ENCODE results near the gene BMPR1A.

BMPR1A gene

DNA sequence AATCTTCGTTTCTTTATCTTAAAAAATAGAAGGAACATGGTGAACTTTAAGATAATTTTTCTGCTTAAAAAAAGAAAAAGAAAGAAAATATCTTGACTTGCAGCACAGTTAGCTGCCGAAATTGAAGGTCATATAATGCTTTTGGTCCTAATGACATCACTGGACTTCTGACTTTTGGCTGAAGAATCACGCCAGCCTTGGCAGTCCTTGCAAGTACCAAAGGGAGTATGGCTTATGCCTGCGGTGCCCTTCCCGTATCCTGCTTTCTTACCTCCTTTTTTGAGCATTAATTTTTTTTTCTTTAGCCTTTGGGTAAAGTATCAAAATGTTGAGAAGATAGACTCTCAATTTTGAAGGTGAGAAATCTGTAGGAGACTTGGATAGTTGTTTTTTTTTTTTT is 7.0 kb downstream of the BMPR1A start:
- no peak for DNase-seq (ENCODE audit: low read depth in 2 of 2, low spot score in 1 of 2)

DNA sequence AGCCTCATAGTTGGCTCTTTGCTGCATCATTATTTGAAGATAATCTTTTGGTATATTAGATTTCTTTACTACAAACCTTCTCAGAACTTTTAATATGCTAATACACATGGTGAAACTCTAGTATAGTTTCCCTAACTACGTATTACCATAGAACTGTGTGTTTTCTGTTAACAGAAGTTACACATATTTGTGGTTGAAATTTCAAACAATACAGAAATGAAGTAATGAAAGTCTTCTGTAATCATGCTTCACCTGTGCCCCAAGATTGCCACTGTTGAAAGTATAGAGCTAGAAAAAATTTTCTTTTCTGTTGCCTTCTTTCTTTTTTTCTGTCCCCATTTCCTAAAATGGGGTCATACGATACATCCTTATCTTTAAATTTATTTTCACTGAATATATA is 9.1 kb downstream of the BMPR1A start:
- no peak for DNase-seq (ENCODE audit: low read depth in 2 of 2, low spot score in 1 of 2)

DNA sequence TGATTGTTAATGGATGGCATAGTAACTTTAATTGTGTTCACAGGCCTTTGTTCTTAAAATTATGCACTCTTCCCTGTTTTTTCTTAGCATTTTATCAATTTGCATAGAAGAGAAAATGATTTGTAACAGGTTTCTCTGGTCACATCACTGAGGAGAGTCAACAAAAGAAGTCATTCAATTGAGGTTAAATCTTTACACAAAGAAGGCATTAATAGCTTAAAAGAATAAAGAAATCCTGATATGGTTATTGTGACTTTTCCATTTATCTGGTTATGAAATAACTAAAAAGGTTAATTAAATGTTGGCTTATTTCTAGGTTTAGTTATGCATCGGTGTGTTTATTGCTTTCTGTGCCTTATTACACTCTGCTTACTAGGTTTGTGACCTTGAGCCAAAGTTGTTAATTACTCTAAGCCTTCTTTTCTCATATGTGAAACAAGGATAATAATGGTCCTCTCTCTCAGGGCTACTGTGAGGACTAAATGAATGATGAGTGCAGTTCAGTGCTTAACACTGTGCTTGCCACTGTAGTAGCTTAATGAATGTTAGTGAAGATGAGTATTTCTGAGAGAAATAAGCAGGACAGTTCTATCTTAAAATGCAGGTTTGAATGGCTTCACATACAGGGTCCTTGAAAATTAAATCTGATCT is 12.1 kb downstream of the BMPR1A start:
- no peak for DNase-seq (ENCODE audit: low read depth in 2 of 2, low spot score in 1 of 2)

DNA sequence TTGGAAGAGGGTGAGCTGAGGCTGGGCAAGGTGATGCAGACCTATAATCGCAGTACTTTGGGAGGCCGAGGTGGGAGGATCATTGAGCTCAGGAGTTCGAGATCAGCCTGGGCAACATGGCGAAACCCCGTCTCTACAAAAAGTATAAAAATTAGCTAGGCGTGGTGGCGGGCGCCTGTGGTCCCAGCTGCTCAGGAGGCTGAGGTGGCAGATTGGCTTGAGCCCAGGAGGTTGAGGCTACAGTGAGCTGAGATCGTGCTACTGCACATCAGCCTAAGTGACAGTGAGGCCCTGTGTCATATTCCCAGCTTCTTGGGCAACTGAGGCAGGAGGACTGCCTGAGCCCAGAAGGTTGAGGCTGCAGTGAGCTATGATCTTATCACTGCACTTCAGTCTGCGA is 13.6 kb downstream of the BMPR1A start:
- DNase-seq (ENCODE audit: low read depth in 2 of 2, low spot score in 1 of 2), result no peak

DNA sequence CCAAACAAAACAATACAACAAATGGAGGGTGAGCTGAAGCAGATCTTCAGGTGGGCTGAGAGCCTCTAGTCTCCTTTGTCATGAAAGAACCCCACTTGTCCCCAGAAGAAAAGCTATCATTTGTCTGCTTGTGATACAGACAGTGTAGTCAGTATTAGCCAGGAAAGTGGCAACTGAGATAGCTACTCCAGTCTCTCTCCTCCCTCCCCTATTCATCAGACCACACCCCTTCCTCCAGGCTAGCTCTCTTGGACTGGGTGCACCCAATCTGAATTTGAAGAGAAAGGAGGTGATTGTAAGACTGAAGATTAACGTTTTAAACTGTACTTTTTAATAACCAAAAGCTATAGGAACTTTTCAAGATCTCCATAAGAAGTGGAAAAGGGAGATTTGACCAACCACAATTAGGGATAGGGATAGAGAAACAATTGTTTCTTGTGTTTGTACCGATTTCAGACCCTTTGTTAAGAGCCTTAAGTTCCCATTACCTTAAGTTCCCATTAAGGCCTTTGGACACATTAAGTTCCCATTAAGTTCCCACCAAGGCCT is 14.1 kb downstream of the BMPR1A start:
- DNase-seq (ENCODE audit: low read depth in 2 of 2, low spot score in 1 of 2), result no peak

DNA sequence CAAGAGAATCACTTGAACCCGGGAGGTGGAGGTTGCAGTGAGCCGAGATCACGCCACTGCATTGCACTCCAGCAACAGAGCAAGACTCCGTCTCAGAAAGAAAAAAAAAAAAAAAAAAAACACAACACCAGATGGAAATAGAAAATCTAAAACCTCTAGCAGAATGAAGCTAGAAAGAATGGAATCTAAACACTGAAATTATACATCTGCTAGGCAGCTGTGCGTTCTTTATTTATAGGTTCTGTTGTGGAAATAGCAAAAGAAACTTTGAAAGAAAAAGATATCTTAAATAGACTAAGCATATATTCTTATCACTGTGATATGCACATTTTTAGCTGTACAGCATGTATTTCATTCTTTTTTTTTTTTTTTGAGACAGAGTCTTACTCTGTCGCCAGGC is 17.1 kb downstream of the BMPR1A start:
- DNase-seq (ENCODE audit: low read depth in 2 of 2, low spot score in 1 of 2), result no peak

DNA sequence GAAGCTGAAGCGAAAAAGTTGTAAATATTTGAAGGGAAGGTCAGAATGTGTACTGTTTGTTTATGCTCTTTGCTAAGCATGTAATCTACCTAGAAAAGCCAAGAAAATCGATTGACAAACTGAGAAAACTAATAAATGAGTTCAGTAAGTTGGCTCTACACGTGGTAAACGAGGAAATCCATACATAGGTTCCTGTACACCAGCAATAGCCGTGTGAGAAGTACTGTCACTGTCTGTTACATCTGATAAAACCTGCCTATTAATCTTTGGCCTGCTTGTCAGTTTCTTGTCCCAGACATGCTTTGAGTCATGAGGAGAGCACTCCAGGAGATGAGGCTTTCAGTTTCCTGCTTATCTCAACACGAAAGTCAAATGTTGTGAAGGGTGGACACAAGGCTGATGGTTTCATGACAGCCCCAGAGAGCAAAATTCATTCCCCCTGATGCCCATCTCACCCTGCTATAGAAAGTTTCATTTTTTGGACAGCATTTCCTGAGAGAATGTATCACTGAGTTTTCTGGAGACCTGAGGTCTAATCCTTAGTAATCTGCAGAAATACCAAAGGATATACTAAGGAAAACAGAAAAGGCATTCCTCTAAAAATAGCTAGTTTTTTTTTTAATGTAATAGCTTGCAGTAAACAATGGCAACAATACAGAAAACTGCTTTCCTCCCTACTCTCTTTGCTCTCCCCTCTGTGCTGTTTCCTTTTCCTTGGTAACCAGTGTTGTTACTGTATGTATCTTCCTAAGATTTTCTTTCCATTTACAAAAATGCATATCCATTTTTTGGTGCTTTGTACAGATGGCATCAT is 18.8 kb downstream of the BMPR1A start:
- DNase-seq (ENCODE audit: low read depth in 2 of 2, low spot score in 1 of 2), result no peak

DNA sequence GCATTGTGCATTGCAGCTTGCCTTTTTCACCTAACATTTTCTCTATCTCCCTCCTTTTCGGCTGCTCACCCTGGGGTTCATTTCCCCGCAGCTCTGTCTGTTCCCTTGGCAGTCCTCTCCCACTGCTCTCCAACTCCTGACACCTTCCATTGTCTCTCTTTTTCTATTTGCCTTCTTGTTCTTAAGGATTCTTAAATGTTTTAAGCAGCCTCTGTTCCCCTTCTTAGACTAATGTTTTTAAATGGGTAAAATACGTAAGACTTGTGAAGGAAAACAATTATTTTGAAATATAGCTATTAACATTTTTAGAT is 19.4 kb downstream of the BMPR1A start:
- no peak for DNase-seq (ENCODE audit: low read depth in 2 of 2, low spot score in 1 of 2)

DNA sequence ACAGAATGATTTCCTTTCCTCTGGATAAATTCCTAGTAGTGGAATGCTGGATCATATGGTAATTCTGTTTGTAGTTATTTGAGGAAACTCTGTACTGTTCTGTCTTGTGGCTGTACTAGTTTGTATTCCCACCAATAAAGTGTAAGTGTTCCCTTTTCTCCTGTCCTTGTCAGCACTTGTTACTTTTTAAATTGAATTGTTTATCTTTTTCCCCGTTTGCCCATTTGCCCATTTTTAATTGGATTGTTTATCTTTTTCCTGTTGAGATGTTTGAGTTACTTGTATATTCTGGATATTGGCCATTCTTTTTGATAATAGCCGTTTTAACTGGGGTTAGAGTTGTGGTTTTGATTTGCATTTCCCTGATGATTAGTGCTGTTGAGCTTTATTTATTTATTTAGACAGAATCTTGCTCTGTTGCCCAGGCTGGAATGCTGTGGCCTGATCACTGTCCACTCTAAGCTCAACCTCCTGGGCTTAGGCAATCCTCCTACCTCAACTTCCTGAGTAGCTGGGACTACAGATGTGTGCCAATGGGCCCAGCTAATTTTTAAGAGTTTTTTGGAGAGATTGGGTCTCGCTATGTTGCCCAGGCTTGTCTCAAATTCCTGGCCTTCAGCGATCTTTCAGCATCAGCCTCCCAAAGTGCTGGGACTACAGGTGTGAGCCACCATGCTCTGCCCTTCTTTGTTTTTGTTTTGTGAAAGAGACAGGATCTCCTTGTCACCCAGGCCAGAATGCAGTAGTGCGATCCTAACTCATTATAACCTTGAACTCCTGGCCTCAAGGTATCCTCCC is 23.0 kb downstream of the BMPR1A start:
- DNase-seq (ENCODE audit: low read depth in 2 of 2, low spot score in 1 of 2), result no peak

DNA sequence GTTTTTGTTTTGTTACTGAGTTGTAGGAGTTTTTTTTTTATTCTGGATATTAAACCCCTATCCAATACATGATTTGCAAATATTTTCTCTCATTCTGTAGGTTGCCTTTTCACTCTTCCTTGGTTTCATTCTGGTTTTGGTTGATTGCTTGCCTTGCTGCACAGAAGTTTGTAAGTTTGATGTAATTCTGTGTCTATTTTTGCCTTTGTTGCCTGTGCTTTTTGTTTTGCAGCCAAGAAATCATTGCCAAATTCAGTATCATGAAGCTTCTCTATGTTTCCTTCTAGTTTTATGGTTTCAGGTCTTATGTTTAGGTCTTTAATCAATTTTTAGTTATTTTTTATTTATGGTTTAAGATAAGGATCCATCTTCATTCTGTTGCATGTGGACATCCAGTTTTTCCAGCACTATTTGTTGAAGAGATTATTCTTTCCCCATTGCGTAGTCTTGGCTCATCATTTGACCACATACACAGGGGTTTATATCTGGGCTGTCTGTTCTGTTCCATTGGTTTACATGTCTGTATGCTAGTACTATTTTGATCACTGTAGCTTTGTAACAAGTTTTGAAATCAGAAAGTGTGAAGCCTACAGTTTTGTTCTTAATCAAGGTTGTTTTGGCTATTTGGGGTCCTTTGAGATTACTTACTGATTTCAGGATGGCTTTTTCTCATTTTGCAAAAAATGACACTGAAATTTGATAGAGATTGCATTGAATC is 26.4 kb downstream of the BMPR1A start:
- DNase-seq (ENCODE audit: low read depth in 2 of 2, low spot score in 1 of 2), result no peak

DNA sequence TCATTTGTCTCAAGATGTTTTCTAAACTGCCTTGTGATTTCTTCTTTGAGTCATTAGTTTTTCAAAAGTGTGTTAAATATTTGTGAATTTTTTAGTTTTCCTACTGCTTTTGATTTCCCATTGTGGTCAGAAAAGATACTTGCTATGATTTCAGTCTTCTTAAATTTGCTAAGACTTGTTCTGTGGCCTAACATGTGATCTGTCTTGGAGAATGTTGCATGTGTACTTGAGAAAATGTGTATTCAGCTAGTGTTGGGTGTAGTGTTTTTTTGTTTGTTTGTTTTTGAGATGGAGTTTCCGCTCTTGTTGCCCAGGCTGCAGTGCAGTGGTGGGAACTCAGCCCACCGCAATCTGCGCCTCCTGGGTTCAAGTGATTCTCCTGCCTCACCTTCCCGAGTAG is 28.6 kb downstream of the BMPR1A start:
- DNase-seq (ENCODE audit: low read depth in 2 of 2, low spot score in 1 of 2), result no peak

DNA sequence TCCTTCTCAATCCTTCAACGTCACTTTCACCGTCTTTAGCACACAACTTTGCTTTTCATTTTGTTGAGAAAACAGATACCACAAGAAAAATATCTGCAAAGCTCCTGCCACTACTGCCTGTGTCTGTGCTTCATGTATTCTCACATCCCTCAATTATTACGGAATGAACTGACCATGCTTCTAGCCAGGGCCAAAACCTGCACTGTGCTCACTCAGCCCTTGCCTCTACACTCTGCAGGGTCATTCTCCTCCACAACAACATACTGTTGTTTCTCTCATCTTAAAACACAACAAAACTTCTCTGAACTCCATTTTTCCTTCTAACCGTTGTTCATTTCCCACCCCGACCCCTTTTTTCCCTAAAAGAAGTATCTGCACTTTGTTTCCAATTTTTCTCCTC is 29.5 kb downstream of the BMPR1A start:
- DNase-seq (ENCODE audit: low read depth in 2 of 2, low spot score in 1 of 2), result no peak

DNA sequence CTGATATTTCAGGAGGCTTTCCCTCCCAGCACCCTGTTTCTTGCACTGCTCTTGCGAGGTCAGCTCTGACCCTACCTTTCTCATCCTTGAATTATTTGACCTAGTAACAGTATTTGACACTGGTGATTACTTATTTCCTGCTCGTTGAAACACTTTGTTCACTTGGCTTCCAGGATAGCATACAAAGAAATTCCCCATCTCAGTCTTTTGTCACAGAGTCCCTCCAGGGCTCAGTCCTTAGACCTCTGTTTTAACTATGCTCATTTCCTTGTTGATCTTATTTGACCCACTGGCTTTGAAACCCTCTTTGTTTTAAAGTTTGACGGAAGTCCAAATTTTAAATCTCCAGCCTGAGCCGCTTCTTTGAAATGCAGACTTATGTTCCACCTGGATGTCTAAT is 29.9 kb downstream of the BMPR1A start:
- DNase-seq (ENCODE audit: low read depth in 2 of 2, low spot score in 1 of 2), result no peak

DNA sequence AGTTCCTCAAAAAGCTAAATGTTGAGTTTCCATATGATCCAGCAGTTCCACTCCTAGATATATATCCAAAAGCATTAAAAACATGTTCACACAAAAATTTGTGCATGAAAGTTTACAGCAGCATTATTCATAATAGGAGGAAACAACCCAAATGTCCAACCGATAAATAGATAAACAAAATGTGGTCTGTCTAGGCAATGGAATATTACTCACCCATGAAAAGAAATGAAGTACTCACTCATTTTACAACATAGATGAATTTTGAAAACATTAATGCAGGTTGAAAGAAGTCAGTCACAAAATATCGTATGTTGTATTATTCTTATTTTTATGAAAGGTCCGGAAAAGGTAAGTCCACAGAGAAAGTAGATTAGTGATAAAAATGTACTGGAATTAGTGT is 34.0 kb downstream of the BMPR1A start:
- no peak for DNase-seq (ENCODE audit: low read depth in 2 of 2, low spot score in 1 of 2)

DNA sequence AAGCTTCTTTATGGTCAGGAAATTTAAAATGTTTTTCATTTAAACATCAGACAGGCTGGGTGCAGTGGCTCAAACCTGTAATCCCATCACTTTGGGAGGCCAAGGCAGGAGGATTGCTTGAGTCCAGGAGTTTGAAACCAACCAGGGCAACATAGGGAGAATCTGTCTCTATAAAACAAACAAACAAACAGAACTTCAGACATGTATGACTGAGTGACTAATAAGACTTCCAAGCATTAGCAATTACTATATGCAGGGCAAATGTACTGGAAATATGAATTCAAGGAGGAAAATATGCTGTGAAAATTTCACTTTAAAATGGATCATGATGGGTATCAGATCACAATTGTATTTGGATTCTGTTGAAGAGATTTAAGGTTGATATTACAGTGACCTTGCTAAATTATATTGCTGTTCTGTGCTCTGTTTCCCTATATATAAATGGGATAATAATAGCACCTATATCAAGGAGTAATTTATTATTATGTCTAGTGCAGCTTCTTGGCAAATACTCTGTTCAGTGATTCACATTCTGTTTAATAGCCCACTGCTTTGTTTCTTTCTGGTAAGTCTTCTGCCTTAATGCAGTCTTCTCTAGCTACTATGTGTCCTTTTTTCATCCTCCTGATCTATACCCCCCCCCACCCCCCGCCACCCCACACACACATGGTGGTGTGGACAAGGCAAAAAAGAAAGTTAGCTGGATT is 36.2 kb downstream of the BMPR1A start:
- no peak for DNase-seq (ENCODE audit: low read depth in 2 of 2, low spot score in 1 of 2)

DNA sequence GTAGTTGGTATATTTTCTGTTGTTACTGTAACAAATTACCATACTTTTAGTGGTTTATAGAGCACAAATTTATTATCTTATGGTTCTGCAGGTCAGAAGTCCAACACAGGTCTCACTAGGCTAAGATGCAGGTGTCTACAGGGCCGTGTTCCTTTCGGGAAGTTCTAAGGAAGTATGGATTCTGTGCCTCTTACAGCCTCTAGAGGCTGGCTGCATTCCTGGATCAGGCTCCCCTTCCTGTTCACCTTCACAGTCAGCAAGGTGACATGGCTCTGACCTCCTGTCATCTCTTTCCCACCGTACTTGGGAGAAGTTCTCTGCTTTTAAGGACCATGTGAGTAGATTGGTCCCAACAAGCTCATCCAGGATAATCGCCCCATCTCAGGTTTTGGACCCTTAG is 37.3 kb downstream of the BMPR1A start:
- DNase-seq (ENCODE audit: low read depth in 2 of 2, low spot score in 1 of 2), result no peak

DNA sequence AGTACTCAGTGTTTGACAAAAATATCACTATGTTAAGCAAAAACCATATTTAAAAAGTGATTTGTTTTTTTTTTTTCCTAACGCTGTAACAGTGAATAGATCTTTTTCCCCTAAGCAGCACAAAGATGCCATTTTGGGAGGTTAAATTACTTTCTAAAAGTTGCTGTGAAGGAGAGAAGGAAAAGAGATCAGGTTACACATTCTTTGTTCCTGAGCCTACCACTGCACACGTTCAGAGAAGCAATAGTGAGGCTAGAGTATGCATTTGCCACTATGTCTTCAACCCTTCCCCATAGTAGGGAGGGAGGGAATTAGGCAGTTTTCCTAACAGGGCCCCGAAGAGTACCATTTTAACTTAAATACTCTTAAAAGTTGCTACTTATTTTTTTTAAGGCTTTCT is 38.9 kb downstream of the BMPR1A start:
- DNase-seq (ENCODE audit: low read depth in 2 of 2, low spot score in 1 of 2), result no peak

DNA sequence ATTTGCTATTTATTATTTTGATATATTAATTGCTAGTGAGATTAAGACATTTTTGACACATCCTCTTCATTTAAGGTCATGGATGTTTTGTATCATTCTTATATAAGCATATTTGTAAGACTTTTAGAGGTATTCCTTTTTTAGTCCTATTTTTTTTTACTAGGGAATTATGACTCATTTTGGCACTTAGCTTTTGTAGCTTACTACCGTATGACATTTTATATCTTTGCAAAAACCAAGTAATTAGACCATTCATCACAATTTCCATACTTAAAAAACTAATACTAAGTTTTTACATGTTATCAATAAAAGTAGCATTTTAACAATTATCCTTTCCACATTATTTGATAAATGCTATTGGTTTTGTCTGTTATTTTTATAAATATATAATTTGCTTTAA is 41.6 kb downstream of the BMPR1A start:
- no peak for DNase-seq (ENCODE audit: low read depth in 2 of 2, low spot score in 1 of 2)

DNA sequence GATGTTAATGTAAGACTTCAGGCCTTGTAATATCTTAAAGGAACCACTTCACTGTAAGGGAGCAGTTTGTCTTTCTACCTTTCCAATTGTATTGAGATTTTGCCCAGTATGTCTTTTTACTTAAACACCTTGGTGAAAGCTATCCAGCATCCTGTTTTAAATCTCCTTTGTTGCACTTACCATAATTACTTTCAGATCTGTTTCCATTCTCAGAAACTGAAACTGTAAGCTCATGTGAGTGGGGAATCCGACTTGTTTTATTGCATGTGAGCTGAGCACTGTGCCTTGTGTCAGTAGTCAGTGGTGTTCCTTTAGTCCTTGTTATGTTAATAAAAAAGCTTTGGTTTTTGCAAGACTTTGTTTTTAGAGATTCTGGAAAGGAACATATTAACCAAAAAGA is 42.2 kb downstream of the BMPR1A start:
- DNase-seq (ENCODE audit: low read depth in 2 of 2, low spot score in 1 of 2), result no peak

DNA sequence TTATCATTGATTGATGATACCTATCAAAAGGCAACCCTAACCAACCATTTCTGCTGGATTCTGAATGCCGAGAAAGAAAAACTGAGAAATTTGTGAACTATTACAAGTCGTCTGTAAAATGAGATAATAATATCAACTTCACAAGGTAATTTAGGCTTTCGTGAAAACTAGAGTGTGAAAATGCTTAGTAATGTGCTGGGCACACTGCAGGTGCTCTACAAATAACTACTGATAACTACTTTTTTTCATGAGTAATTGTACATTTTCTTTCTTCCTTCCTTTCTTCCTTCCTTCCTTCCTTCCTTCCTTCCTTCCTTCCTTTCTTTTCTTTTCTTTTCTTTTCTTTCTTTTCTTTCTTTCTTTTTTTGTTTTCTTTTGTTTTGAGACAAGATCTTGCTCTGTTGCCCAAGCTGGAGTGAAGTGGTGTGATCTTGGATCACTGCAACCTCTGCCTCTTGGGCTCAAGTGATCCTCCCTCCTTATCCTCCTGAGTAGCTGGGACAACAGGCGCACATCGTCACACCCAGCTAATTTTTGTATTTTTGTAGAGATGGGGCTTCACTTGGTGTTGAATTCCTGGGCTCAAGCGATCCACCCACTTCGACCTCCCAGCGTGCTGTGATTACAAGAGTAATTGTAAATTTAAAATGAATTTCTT is 42.9 kb downstream of the BMPR1A start:
- DNase-seq (ENCODE audit: low read depth in 2 of 2, low spot score in 1 of 2), result no peak

Measured in stimulated activated CD8-positive, alpha-beta memory T cell treated with anti-CD3 and anti-CD28 coated beads, Interleukin-4, amount 100 ng/mL, for 1 hour (primary cell).